IPS-11a (cell line): ENCODE data around the gene HTR6.

Source experiments
- H3K4me3 ChIP-seq: one replicate; pipeline ENCODE4 v1.5.1; 2013; ENCODE audit warnings: low read depth, low read length, control low read depth

HTR6 gene

DNA sequence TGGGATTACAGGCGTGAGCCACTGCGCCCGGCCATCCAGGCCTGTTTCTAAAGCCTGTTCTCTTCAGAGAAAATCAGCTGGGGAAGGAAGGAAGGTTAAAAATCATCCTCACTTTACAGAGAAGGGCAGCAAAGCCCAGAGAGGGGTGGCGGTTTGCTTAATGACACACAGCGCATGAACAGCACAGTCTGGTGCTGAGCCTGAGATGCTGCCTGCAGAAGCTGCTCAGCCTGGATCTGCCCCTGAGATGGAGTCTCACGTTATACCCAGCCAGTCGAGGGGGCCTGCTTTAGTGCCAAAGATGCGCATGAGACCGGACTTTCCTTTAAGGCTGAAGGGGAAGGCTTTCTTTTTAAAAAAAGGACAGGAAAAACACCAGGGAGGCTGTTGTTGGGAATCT is 21.3 kb downstream of the HTR6 start:
- H3K4me3 ChIP-seq: no peak overlapping the region

DNA sequence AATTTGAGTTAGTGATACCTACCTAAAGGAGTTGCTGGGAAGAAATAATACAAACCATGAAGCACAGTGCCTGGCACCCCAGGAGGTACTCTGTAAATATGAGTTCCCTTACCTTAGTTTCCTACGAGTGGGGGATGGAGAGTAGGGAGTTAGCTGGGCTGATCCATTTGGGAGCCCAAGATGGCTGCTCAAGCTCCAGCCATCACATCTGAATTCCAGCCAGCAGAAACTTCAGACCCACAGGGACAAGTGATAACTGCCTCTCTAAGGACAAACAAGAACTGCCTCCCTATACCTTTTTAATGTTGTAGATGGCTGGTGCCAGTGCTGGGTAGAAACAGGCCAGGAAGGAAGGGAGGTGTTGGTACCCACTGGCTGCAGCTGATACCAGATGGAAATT is 22.7 kb downstream of the HTR6 start:
- no peak overlapping the region for H3K4me3 ChIP-seq

DNA sequence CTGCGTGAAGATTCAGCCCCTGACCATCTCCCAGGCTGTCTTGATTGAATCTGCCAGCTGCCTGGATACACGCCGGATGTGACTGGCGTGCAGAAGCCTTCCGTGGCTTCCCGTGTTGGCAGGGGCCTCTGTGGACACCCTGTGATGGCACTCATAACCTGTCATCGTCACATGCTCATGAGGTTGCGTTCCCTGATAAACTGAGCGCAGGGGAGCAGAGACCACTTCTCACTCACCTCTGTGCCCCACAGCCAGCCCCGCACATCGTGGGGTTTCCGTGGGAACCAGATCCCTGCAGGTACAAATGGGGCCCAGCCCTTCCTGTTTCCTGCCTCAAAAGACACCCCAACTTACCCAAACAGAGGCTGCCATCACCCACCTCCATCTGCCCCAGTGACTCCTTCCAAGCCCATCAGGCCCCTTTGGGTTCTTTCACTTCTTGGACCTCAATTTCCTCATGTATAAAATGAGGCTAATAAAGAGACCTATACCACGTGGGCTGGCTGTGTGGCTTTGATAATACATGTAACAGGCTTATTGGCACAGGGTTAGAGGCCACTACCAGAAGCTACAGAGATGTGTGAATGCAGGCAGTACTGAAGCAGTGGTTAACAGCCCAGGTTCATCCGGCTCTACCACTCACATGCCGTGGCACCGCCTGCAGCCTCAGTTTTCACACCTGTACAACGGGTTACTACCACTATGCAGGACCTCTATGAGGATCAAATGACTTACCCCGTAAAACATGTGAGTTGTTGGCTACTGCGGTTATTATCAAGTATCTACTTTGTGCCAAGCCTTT is 23.6 kb downstream of the HTR6 start:
- no peak overlapping the region for H3K4me3 ChIP-seq

DNA sequence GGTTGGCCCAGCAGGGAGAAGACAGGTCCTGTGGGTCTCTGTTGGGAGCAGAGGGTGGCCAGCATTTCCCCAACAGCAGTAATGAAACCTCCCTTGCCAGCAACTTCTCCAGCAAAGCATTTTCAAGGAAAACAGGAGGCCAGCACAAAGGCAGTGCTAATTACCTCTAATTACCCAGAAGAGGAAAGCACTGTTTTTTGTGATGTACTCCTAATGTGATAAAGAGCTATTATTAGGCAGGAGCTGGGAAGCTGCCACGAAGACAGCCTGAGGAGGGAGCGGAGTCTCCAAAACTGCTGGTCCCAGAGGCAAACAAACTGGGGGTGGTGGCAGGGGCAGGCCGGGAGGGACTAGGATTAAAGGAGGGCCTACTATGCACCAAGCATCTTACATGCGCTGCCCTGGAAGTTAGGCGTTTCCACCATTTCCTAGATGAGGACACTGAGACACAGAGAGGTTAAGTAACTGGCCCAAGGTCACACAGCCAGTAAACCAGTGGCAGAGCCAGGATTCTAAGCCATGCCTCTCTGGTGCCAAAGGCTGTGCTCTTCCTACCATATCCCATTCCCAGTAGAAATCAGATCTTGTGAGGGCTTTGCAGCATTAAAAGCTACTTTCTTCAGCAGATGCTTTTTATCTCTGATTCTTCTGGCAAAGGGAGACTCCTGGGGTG is 24.5 kb downstream of the HTR6 start:
- H3K4me3 ChIP-seq: no peak overlapping the region

DNA sequence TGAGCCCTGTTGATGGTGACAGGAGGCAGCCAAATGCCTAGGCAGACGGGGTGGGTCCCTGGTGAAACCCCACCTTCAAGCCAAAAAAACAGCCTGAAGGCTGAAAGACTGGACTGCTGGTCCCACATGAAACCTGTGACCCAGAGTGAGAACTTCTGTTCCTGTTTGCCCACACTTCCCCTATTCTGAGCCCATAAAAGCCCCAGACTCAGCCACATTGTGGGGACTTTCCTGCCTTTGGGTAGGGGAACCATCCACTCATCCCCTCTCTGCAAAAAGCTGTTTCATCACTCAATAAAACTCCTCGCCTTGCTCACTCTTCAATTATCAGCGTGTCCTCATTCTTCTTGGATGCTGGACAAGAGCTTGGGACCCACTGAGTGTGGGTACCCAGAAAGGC is 25.2 kb downstream of the HTR6 start:
- H3K4me3 ChIP-seq: no peak overlapping the region

DNA sequence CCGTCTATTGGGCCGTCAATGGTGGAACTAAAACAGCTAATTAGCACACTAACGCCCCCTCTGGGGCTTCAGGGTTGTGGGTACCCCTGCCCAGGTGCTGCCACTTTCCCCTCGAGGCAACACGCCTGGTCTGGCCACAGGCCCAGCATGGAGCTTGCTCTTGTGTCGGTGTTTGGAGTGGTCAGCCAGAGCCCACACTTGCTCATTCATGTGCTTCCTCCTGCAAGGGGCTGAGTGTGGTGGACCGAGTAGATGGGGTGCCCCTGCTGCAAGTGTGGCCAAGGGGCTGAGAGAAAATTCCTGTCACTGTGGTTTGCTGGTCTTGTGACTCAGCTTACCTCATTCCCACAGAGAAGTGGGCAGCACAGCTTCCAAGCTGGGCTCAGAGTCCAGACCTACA is 25.7 kb downstream of the HTR6 start:
- no peak overlapping the region for H3K4me3 ChIP-seq

DNA sequence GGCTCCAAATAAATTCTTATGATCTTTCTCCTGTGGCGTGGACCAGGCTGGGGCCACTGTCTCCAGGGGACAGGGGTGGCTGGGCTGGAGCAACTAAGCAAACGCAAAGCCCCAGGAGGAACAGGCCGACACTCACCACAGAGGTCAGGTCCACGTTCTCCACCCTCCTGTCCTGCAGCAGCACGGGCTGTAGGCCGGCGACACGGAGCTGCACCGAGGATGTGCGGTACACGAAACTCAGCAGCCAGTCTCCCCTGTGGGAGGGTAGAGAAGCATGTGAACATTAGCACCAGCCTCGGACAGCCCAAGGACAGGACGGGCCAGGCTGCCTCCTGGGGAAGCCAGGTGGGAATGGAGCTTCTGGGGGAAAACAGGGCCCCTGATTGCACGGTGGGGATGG is 29.6 kb downstream of the HTR6 start:
- H3K4me3 ChIP-seq: no peak overlapping the region

DNA sequence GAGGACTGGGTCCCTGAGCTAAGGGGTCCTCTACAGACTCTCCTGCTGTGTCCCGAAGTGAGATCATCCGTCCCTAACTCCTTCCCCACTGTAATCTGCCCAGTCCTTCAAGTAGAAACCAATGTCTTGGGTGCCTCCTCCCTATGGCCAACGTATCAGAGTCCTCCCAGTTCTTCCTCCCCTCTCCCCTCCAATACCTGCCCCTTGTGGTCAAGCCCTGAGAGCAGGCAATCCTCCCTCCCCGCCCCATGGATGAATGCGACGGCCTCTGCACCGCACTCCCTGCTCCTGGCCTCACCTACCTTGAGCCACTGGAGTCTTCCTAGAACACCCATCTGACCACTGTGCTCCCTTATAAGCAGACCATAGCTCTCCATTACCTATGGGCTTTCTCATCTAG is 31.1 kb downstream of the HTR6 start:
- no peak overlapping the region for H3K4me3 ChIP-seq

DNA sequence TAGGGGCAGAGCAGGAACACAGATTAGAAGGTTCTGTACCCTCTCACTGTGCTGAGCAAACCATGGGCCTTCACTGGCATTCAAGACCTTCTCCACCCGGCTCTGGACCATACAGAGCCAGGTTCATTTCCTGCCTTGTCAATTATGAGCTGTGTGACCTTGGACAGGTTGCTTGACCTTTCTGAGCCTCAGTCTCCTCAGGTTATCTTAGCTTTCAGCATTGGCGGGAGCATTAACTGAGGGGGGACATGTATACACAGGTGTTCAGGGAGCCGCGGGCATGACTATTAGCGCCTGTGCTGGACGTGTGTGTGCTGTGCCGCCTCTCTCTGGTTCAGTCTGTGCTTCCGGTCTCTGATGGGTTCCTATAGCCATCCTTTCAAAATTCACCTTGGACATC is 32.1 kb downstream of the HTR6 start:
- no peak overlapping the region for H3K4me3 ChIP-seq

DNA sequence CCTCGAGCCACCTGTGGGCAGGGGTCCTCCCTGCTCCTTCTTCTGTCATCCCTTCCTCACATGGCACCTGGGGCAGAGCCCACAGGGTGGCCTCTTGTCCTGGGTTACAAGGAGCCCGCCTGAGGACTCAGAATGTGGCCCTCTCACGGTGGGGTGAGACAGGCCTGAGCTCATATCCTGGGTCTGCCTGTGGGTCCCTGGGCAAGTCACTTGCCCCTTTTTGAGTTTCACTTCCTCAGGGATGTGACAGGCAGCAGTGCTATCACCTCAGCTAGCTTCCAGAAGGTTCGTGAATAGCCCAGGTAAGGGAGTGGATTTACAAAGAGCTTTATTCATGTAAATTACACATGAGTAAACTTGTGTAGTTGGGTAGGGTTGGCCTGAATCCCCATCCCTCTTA is 33.5 kb downstream of the HTR6 start:
- no peak overlapping the region for H3K4me3 ChIP-seq

DNA sequence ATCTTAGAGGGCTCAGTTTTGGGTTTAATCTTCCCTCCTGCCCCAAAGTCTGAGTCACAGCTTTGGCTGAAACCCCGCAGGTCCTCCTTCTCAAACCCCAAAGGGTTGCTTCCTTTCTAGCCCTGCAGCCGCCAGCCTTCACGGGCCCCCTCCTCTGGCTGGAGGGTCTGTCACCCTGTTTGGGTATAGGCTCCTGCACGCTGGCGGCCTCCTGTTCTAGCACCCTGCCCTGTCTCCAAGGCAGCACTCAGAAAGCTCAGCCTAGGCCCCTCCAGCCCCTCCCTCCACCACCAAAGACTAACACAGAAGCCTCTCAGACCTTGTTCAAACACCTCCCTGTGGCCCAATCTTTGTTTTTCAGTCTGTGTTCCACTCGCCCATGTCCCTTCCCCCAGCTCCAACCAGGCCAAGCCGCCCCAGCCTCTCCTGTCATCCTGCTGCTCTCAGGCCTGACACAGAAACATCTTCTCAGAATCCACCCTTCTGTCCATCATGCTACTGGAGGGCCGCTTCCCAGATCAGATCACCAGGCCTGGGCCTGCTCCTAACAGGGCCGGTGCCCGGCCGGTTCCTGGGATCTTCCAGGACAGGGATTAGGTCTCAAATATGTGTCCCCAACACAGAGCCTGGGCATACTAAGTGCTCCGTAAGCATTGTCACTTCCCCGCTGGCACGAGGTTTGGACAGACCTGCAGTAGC is 35.6 kb downstream of the HTR6 start:
- no peak overlapping the region for H3K4me3 ChIP-seq

DNA sequence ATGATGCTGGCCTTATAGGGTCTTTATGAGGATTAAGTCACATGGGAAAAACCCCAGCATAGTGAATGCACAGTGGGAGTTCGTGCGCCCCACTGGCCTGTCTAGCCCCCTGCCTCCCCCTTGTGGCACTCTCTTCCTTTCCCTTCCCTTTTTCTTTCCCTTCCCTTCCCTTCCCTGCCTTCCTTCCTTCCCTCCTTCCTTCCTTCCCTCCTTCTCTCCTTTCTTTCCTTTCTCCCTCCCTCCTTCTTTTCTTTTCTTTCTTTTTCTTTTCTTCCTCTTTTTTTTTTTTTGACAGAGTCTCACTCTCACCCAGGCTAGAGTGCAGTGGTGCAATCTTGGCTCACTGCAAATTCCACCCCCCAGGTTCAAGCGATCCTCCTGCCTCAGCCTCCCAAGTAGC is 38.6 kb downstream of the HTR6 start:
- no peak overlapping the region for H3K4me3 ChIP-seq

DNA sequence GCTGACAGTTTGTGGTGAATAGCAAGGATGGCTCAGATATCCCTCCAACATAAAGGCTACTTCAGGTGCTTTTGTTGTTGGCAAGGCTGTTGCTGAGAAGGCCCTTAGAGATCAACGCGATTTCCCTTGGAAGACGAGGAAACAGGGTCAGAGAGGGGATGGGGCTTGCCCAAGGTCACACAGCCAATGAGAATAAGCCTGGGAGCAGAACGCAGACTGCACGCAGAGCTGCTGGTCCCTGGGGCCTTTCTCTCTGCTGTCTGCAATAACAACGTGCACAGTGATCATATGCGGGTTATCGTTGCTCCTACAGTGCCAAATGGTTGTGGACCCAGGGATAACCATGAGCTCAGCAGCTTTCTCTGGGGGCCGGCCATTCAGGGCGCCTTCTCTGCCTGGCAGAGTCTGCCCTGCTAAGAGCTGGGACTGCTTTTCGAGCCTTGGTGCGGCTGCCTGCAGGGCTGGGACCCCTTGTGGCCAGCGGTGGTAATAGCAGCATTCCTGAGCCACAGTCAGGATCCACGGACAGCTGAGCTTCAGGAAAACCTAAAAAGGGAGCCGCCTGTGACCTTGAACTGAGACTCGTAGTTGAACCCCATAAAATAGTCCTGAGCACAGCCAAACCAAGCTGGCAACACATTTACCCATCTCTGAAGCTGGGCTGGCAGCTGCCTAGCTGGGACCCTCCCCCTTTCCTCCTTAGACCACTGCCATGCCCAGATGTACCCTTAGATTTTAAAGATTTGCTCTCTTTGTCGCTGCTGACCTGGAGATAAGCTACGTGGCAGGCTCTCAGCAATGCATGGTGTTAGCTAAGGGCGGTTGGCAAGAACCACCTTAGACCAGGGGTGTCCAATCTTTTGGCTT is 39.8 kb downstream of the HTR6 start:
- no peak overlapping the region for H3K4me3 ChIP-seq

DNA sequence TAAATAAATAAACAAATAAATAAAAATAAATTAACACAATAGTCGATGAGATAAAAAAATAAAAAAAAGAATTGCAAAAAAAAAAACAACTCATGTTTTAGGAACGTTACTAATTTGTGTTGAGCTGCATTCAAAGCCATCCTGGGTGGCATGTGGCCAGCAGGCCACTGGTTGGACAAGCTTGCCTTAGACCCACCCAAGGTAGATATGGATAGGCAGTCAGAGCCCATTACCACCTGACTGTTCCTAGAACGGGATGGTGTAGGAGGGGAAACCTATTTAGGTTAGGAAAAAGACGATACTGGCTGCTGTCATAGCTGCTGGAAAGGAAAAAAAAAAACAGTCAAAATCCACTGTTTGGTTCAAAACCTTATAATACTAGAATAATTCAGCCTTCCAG is 40.8 kb downstream of the HTR6 start:
- H3K4me3 ChIP-seq: no peak overlapping the region

DNA sequence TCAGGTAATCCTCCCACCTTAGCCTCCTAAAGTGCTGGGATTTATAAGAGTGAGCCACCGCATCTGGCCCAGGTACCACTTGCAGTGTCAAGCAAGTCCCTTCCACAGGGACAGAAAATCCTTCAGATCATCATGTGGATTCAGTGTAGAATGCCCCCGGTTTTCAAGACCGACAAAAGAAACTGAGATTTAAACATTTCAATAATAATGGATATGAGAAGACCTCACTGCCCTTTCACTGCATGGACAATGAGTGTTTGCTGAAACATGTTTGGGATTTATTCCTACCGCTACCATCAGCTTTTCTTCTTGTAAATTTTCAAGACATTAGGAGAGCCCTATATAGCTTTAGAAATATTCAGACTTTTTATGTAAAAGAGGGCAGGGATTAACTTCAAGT is 41.5 kb downstream of the HTR6 start:
- H3K4me3 ChIP-seq: no peak overlapping the region

DNA sequence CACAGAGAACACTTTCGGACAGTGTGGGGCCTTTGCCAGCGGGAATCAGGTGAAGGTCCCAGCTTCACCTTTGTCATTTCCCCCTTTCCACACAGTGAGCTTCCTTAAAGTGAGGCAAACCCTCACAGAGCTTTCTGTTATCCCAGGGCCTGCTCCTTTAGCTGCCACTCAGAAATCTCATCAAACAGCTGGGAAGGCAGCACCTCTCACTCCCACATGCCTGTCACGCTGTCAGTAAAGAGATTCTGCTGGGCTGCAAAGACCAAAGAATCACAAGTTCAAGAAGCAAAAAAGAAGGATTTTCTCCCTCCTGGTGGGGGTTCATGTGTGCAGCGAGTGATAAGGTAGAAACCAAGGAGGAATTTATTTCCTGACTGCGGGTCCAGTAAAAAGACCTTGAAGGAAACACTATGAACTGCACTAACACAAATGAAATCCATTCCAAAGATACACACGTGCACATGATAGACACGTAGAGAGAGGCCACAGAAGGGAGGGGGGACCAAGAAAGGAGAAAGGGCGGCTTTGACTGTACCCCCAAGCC is 44.0 kb downstream of the HTR6 start:
- H3K4me3 ChIP-seq: no peak overlapping the region

DNA sequence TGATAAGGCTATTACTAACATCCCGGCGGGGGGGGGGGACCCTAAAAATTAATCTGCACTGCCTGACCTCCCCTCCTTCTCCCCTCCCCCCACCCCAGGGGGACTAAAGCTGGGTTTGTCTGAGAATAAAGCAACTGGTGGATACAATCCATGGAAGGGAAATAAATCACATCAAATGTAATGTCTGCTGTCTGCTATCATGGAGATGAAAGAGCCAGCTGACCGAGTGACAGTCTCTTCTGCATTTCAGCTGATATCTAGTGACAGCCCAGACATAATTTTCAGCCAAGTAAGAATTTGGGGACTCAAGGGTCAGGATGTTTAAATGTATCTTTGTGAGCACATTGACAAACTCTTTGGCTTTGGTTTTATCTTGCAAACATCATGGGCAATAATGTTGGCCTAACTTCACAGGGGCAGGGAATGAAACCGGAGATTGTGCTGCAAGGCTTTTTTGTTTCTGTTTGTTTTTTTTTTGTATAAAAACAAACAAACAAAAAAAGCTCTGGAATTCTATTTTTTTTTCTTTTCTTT is 44.7 kb downstream of the HTR6 start:
- no peak overlapping the region for H3K4me3 ChIP-seq

DNA sequence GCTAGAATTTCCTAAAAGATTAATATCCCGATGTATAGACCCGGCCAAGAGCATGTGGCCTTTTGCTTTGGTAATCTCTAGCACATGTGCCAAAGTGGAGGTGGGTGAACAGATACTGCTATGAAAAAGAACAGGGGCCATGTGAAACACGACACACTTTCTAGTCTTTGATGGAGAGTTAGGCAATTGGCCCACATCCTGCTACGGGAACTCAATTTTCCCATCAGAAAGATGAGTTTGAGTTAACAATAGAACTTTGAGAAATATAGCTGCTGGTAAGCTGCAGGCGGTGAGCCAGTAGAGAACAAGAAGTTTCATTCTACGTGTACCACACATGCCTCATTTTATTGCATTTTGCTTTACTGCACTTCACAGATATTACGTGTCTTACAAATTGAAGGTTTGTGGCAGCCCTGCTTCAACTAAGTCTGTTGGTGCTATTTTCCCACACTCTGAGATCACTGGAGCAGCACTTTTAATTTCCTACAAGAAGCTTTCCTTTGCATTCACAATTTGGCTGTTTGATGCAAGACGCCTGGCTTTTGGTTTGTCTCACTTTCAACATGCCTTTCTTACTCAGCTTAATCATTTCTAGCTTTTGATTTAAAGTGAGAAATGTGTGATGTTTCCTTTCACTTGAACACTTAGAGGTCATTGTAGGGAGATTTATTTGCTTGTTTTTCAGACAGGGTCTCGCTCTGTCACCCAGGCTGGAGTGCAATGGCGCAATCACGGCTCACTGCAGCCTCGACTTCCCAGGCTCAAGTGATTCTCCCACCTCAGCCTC is 46.3 kb downstream of the HTR6 start:
- no peak overlapping the region for H3K4me3 ChIP-seq

DNA sequence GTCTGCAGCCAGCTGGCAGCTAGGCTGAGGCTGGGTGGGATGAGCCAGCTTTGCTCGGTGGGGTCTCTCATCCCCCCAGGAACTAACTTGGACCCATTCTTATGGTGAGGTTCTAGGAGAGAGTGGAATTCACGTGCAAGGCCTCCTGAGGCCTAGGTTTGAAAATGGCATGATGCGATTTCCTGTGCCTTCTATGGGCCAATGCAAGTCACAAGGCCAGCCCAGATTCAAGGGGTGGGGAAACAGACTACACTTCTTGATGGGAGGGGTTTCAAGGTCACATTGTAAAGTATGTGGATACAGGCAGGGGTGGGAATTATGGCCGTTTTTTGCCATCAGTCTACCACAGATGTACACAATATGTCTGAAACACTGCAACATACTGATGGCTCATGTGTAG is 48.3 kb downstream of the HTR6 start:
- H3K4me3 ChIP-seq: no peak overlapping the region
